NCI-H69 (cell line): Measurements from ENCODE around the gene CD34.

Experiments
- DNase-seq: peaks from one replicate; lab custom pipeline; 2025; lab: John Stamatoyannopoulos, UW

CD34 gene

DNA sequence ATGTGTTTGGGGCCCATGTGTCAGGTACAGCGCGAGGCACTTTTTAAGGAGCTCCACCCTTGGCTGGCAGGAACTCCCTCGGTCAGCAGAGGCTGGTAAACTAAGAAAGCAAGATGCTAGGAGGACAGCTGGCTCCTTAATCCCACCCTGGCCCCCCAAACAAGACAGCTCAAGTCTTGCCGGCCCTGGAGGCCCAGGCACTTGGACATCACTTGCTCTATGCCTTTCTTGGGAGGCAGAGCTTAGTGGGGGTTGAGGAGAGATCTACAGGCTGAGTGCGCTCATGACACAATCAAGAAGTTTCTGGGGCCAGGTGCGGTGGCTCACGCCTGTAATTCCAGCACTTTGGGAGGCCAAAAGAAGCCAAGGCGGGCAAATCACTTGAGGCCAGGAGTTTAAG, 78.1 kb downstream of the CD34 start:
- DNase-seq = no peak

DNA sequence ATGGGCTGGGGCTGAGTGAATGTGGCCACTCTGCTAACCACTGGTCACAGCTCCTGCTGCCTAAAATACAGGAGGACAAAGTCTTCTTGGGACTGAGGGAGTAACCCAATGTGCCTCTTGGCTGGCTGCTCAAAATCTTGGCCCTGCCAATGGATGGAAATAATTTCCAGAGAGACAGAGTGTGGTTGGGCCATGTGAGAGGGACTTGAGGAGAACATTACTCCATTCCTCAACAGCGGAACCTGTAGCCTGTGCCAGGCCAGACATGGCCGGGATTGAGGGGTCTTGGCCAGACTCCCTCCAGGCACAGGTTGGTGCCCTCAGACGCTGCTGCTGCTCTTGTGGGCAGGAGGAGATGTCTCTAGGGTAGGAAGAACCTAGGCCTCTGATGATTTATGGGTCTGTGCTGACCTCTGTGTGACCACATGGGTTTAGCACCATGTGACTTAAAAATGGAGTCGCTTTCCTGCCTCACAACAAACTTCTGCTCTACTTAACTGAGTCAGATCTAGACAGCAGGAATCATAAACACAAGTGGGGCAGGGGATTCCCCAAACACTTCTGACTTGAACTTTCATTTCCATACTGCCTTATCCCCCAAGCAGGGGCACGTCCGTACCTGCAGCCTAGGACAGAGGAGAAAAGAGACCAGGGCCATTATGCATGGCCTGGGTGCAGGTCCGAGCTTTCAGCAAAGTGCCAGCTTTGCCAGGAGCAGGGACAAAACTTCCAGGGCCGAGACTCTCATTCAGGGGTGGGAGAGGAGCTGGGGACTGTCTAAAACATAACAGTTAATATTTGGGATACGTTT, 79.2 kb downstream of the CD34 start:
- DNase-seq = no peak
